ENCODE measurements around the gene FRRS1L. TPM values are rescaled to one million over a fixed set of nuclear protein-coding genes. Genes with fewer than 3 reads are reported as not detected.

Gene FRRS1L
- total and polyA plus RNA-seq, 9 donors = 8.3 to 49.8 (median 27.5) TPM

- WGBS, 3 donors = 64 to 70% (median 65%) methylated on average over 3 of the region's 3 CpGs
- no peaks in the 10 kb centered on the region for H3K9me3 ChIP-seq
- intact Hi-C loops (cut with DNase I) = loop anchor here in 3 of 4 donors (10.0 kb wide), 1 partner anchor 101 kb away; the partner anchor contains the start of gene CTNNAL1 (in 3 of the 3)
- peaks cover 17% of the 10 kb centered on the region for H3K4me1 ChIP-seq (ENCODE audit: insufficient read depth)
- H3K4me3 ChIP-seq = no peak overlapping the region
- no peaks in the 10 kb centered on the region for H3K27me3 ChIP-seq
- peak; percentile 53 to 78 (median 62) for DNase-seq
- H3K36me3 ChIP-seq = no peaks in the 10 kb centered on the region
- TF ChIP-seq POLR2A (IDR thresholded peaks at IDR 0.05) (no peak), EP300 (IDR thresholded peaks at IDR 0.05) (no peak), CTCF (IDR thresholded peaks at IDR 0.05) (no peak)
- H3K27ac ChIP-seq = peak overlapping the region in 1 of 2 donors; percentile 70
These were observed 51.0 kb downstream of the FRRS1L start for GRCh38 chr9:109115931-109116526.

- Histone ChIP-seq H3K36me3 (no peaks in the 10 kb centered on the region), H3K27me3 (no peaks in the 10 kb centered on the region), H3K9me3 (no peaks in the 10 kb centered on the region), H3K27ac (peak overlapping the region in 1 of 2 donors; percentile 70), H3K4me3 (no peak overlapping the region), H3K4me1 (ENCODE audit: insufficient read depth) (peaks cover 15% of the 10 kb centered on the region)
- 56 to 68% (median 62%) methylated on average over 3 of the region's 3 CpGs for WGBS, 3 donors
- TF ChIP-seq EP300 (IDR thresholded peaks at IDR 0.05) = no peak
- DNase-seq = no peak
- intact Hi-C loops (cut with DNase I) = loop anchor here in 3 of 4 donors (10.0 kb wide), 1 partner anchor 100 kb away; the partner anchor contains the start of gene CTNNAL1 (in 3 of the 3)
These were observed 52.4 kb downstream of the FRRS1L start for GRCh38 chr9:109114670-109115069.

- WGBS, 3 donors = 61 to 66% (median 65%) methylated on average over 12 of the region's 12 CpGs
- no peaks in the 10 kb centered on the region for H3K36me3 ChIP-seq
- H3K9me3 ChIP-seq = no peaks in the 10 kb centered on the region
- TF ChIP-seq EP300 (IDR thresholded peaks at IDR 0.05) (no peak), POLR2A (IDR thresholded peaks at IDR 0.05) (no peak), CTCF (IDR thresholded peaks at IDR 0.05) (no peak)
- H3K27ac ChIP-seq = peak overlapping the region in 1 of 2 donors; percentile 70
- intact Hi-C loops (cut with DNase I) = loop anchor here in 3 of 4 donors (10.0 kb wide), 1 partner anchor 99 kb away; the partner anchor contains the start of gene CTNNAL1 (in 3 of the 3)
- peaks cover 15% of the 10 kb centered on the region for H3K4me1 ChIP-seq (ENCODE audit: insufficient read depth)
- DNase-seq = peak in 1 of 5 donors; percentile 31
- H3K4me3 ChIP-seq = no peak overlapping the region
- no peaks in the 10 kb centered on the region for H3K27me3 ChIP-seq
These were observed 53.0 kb downstream of the FRRS1L start for GRCh38 chr9:109113892-109114609.

- no peaks in the 10 kb centered on the region for H3K27me3 ChIP-seq
- H3K4me3 ChIP-seq = no peak overlapping the region
- intact Hi-C loops (cut with DNase I) = loop anchor here in 3 of 4 donors (10.0 kb wide), 1 partner anchor 98 kb away; the partner anchor contains the start of gene CTNNAL1 (in 3 of the 3)
- no peak for DNase-seq
- 18 to 30% (median 30%) methylated on average over 3 of the region's 3 CpGs for WGBS, 3 donors
- peak overlapping the region in 1 of 2 donors; percentile 70 for H3K27ac ChIP-seq
- no peak for TF ChIP-seq CTCF (IDR thresholded peaks at IDR 0.05)
- no peak for TF ChIP-seq POLR2A (IDR thresholded peaks at IDR 0.05)
- H3K36me3 ChIP-seq = no peaks in the 10 kb centered on the region
- peaks cover 16% of the 10 kb centered on the region for H3K4me1 ChIP-seq (ENCODE audit: insufficient read depth)
- no peaks in the 10 kb centered on the region for H3K9me3 ChIP-seq
These were observed 53.8 kb downstream of the FRRS1L start for GRCh38 chr9:109113254-109113653.

All from ovary (tissue), 9 donors.